Islet of Langerhans (tissue), 1 donor: ENCODE measurements around the gene PRDM16.
"Not testable (repeated sequence)": the region's sequence is repeated elsewhere in the genome, so short reads cannot be mapped to it uniquely, and the experiment has no call there.

ENCODE experiments used
- FAIRE-seq: peaks from one replicate; lab custom pipeline; 2011; peaks lifted over from hg19 to GRCh38; lab: Jason Lieb, UNC

PRDM16 gene

DNA sequence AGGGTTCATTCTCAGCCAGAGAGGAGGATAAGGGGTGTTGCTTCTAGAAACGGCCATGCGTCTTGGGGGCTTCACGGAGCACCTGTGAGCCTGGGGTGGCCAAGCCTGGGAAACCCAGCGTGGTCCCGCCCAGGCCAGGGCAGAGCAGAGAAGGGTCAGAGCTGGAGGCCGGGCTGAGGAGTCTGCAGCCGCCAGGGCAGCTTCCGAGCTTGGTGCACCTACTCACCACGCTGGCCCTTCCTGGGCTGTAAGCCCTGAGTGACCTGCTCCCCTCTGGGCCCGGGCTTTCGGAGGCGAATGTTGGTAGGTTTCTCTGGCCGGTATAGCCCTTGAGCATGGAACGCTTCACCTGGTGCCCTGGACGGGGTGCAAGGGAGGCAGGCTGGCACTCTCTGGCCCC, 215.7 kb downstream of the PRDM16 start:
- FAIRE-seq: no peak

- no peak for FAIRE-seq
Measured at GRCh38 chr1:3285106-3285740, 216.2 kb downstream of the PRDM16 start.

DNA sequence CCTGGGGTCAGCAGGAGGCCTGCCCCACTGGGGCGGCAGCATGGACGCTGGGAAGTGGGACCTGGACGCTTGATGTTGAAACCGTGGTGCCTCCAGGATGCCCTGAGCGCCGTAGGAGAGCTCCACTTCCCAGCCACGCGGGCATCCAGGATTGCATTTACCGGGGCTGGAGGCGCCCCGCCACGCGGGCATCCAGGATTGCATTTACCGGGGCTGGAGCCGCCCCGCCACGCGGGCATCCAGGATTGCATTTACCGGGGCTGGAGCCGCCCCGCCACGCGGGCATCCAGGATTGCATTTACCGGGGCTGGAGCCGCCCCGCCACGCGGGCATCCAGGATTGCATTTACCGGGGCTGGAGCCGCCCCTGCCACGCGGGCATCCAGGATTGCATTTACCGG, 218.1 kb downstream of the PRDM16 start:
- FAIRE-seq: not testable (repeated sequence)

- no peak for FAIRE-seq
Measured at GRCh38 chr1:3287656-3288160, 218.7 kb downstream of the PRDM16 start.

DNA sequence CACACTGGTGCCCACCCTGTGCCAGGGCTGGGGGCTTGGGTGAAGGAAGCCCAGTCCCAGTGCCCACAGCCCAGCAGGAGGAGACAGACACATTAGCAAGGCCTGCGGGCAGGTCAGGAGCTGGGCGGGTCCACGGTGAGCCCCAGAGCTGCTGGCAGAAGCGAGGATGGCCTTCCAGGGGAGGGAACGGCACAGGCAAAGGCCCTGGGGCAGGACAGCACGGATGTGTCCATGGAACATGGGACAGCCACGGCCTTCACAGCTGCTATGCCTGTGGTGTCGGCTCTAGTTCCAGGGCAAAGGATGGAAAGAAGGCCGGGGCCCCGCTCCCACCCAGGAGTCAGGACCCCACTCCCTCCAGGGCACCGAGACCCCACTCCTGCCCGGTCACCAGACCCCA, 220.5 kb downstream of the PRDM16 start:
- no peak for FAIRE-seq

DNA sequence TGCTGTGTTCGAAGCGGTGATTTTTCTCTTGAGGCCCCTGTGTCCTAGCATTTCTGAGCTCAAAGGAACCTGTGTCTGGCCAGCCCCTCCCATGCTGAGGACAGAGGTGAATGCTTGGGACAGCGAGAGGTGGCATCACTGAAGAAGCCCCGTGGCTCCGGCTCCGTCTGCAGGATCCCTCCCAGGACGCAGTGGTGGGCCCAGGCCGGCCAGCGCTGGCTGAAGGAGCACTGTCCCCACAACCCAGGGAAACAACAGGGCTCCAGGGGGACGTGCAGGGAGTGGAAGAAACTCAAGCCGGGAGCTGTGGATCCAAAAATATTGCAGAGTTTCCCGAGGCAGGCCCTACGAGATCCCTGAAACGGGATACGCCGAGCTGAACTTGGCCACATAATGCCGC, 221.4 kb downstream of the PRDM16 start:
- FAIRE-seq: no peak

GRCh38 chr1:3290915-3291314, 221.9 kb downstream of the PRDM16 start:
- FAIRE-seq: no peak

- no peak for FAIRE-seq
Measured at GRCh38 chr1:3292051-3292722, 223.2 kb downstream of the PRDM16 start.

DNA sequence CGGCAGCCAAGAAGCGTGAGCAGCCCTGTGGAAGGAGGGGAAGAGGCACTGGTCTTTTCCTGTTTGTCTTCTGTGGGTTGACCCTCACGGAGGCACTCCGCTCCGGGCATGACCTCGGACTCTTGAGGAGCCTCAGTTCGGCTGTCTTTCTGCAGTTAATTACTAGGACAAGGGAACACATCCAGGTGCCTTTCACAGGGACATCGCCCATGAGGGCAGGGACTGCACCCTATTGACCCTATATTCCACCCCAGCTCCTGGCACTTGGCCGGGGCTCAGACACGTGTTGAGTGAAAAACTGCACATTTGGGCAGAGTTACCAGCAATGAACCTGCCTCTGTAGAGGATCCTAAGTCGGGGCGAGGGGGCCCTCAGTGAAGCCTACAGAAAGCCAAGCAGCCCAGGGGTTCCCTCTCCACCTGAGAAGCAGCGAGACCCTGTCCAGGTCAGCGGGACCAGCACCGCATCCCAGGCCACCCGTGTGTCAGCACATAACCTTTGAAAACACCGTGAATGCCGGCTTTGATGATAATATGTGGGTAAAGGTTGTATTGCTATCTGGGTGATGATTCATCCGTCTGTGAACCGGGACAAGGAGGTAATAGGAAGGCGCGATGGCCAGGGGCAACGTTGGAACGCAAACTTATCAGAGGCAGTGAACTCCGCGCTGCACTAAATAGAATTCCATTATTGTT, 224.0 kb downstream of the PRDM16 start:
- FAIRE-seq: no peak

DNA sequence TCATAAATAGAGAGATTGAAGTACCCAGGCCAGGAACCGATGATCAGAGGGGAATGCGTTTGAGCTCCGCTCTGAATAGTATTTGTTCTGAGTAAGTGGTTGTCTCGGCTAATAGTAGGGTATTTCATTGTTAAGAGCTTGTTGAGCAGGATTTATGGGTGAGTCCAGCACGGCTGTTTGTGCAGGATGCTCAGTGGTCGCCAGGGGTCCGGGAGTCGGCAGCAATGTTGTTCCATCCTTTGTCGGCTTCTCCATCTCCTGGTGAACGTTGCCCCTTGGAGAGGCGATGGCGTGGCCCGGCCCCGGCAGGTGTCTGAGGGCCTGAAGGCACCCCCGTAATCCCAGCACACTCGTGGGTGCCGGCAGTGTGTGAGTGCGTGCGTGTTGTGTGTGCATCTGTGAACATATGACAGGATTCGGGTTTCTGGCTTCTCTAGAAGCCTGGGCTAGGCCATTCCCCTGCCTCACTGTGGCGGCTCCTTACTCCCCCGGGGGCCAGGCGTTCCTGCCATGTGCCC, 224.6 kb downstream of the PRDM16 start:
- no peak for FAIRE-seq

DNA sequence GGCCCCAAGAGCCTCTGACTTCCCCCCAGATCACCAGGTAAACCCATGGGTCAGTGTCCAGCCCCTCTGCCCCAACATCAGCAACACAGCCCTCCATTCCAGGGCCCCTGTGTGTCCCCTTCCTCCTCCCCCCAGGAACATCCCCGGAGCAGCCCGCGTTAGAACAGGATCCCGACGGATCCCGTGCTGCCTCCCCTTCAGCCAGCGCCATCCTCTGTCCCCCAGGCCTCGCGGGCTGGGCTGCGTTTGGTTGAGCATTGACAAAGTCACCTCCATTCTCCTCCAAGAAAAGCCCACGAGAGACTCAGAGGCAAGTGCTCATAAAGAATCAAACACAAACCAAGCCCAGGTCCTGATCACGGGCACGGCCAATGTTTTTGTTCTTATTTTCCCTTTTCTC, 225.4 kb downstream of the PRDM16 start:
- no peak for FAIRE-seq

DNA sequence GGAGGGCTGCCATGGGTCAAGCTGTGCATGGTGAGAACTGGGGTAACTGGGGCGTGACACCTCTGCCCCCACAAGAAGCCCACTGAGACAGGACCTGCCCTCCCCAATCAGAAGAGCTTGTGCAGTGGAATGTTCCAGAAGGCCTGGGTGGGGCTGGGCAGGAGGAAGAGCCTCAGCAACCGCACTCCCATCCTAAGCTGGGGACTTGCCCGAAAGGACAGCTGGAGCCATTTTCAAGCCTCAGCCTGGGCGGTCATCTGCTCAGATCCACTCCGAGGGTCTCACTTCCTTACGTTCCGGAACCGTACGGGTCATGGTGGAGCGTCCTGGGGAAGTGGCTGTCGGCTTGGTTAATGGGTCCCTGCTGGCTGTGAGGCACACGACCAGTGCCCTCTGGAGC, 226.8 kb downstream of the PRDM16 start:
- FAIRE-seq: no peak

- no peak for FAIRE-seq
Measured at GRCh38 chr1:3296326-3296725, 227.3 kb downstream of the PRDM16 start.

DNA sequence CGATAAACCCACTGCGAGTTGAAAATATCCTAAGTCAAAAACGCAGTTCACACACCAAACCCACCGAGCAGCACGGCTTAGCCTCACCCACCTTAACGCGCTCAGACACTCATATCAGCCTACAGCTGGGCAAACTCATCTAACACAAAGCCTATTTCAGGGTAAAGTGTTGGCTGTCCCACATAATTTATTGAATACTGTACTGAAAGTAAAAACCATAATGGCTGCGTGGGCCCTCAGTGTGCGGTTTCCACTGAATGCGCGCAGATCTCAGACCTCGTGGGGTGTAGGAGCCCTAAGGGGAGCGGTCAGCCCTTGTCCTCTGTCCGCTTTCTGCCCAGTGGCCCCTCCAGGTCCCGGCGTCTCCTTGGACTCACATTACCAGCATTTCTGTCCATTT, 227.8 kb downstream of the PRDM16 start:
- FAIRE-seq: no peak

DNA sequence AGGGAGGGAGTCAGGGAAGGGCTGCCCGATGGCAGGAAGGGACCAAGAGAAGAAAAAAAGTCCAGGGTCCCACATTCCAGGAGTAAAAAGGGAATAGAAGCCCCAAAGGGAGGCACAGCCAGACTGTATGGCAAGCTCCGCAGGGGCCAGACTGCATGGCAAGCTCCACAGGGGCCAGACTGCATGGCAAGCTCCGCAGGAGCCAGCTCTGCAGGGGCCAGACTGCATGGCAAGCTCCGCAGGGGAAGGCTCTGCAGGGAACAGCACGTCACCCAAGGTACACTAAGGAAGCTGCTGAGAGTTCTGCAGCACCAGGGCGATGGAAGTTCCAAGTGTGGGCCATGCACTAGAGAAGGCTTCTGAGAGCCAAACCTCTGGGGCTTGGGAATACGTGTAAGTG, 228.8 kb downstream of the PRDM16 start:
- FAIRE-seq: no peak

DNA sequence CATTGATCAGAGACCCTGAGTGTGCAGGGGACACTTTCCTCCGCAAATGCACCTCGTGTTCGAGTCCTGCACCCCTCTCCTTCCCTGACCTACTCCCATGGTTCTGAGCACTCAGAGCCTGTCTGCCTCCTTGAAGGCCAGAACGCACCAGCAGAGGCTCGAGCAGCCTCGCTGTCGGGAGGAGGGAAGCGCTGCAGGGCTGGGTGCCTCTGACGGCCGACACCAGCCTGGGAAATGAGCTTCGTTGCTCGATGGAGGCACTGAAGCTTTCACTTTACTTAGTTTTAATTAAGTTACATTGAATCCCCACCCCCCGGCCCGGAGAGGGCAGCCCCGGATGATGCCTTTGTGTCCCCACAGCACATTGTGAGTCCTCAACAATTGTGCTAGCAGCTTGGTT, 229.2 kb downstream of the PRDM16 start:
- FAIRE-seq: no peak

DNA sequence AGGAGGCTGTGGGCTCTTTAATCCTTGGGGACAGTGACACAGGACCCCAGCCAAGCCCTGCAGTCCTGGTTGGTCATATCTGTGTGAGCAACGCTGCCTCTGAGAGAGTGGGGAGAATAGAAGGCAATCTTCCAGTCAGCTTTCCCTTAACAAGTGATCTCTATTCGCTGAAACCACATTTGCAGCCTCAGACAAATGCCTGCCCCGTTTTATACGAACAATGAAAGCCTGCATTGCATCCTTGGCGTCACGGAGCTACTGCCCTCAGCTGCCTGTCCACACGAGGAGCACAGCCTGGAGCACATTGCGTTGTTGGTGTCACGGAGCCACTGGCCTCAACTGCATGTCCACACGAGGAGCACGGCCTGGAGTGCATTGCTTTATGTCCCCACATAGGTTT, 235.2 kb downstream of the PRDM16 start:
- no peak for FAIRE-seq

GRCh38 chr1:3304692-3305091, 235.7 kb downstream of the PRDM16 start:
- no peak for FAIRE-seq

DNA sequence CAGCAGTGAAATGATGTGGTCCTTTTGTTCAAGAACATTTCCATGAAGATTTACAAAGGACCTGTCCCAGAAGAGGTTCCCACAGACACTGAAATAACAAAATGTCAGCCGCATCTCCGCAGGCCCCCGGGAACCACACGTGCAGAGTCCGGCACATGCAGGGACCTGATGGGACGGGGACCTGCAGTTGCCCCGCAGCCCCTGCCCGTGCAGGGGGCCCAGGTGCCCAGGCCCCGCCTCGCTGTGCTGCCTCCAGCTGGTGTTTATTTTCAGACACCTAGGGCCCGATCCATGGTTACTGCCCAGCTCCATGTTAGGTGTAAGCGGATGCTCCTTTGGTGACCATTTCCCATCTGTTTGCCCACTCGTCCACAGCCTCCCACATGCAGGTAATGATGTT, 236.2 kb downstream of the PRDM16 start:
- FAIRE-seq: no peak

DNA sequence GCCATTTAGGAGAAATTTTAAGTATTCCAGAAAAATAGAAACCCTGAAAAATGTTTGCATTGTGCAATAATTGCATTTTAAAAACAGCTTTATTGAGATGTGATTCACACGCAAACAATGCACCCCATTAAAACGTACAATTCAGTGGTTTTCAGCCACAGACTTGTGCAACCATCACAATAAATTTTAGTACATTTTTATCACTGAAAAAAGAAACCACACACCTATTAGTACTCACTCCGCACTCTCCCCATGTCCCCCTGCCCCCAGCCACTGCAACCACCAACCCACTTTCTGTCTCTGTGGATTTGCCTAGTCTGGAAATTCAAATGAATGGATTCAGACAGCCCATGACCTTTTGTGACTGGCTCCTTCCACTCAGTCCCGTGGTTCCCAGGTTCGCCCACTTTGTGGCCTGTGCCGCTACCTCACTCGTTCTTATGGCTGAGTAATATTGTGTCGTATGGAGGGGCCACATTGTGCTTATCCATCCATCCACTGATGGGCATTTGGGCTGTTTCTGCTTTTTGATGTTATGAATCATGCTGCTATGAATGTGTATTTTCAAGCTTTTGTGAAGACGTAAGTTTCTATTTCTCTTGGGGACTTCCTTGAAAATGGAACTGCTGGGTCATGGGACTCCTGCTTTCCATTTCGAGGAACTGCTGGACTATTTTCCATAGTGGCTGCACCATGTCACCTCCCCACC, 237.7 kb downstream of the PRDM16 start:
- no peak for FAIRE-seq

DNA sequence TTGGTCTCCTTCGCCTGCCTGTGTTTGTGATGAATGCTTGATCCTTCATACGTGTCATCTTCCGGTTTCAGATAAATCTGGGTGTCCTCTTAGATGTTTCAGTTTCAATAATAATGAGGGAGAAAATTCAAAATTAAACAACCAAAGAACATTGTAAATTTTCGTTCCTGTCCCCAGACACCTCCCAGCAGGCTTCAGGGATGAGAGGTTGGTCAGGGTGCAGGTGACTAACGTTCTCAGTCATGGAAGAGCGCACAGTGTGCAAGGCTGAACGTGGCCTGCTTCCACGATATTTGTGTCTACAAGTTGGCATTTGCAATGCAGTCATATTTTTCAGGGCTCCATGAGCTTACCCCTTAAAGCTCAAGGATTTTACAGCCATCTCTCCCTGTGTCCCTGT, 238.4 kb downstream of the PRDM16 start:
- no peak for FAIRE-seq

GRCh38 chr1:3308053-3308452, 239.1 kb downstream of the PRDM16 start:
- no peak for FAIRE-seq
